Lower leg skin (tissue), 3 donors: ENCODE data around the gene ANKRD33B.

Experiments
- CTCF ChIP-seq, 3 donors: fragments of 450-650 bp; IDR thresholded peaks; one replicate each; pipeline ENCODE4 v1.5.1; 2016; ENCODE audit warnings: antibody characterized with exemption in 3 of 3, mild to moderate bottlenecking in 3 of 3, moderate library complexity in 2 of 3
- POLR2A ChIP-seq, 2 donors: fragments of 450-650 bp; IDR thresholded peaks; one replicate each; pipeline ENCODE4 v1.6.1; 2016 to 2017; ENCODE audit warnings: antibody characterized with exemption in 2 of 2, mild to moderate bottlenecking in 1 of 2, moderate library complexity in 1 of 2

- no peak for TF ChIP-seq CTCF (IDR thresholded peaks at IDR 0.05)
- TF ChIP-seq POLR2A (IDR thresholded peaks at IDR 0.05): no peak
Measured at GRCh38 chr5:10633271-10634049, 69.6 kb downstream of the ANKRD33B start.
